Measurements from ENCODE around the gene LDB2.

DNA sequence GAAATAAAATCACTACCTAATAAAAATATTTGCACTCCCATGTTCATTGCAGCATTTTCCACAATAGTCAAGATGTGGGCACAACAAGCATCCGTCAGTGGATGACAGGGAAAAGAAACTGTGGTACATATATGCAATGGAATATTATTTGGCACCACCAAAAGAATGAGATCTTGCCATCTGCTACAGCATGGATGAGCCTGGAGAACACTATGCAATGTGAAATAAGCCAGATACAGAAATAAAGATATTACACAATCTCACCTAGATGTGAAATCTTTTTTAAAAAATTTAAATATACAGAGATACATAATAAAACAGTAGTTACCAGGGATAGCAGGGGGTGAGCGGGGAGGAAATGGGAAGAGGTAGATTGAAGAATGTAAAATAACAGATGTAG, 44.8 kb downstream of the LDB2 start:
- TF ChIP-seq, protein P1, sequence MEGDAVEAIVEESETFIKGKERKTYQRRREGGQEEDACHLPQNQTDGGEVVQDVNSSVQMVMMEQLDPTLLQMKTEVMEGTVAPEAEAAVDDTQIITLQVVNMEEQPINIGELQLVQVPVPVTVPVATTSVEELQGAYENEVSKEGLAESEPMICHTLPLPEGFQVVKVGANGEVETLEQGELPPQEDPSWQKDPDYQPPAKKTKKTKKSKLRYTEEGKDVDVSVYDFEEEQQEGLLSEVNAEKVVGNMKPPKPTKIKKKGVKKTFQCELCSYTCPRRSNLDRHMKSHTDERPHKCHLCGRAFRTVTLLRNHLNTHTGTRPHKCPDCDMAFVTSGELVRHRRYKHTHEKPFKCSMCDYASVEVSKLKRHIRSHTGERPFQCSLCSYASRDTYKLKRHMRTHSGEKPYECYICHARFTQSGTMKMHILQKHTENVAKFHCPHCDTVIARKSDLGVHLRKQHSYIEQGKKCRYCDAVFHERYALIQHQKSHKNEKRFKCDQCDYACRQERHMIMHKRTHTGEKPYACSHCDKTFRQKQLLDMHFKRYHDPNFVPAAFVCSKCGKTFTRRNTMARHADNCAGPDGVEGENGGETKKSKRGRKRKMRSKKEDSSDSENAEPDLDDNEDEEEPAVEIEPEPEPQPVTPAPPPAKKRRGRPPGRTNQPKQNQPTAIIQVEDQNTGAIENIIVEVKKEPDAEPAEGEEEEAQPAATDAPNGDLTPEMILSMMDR (conservative IDR thresholded peaks at IDR 0.05): no peak
- no peak for TF ChIP-seq EZH2 (IDR thresholded peaks at IDR 0.05; ENCODE audit: low read depth)
